ENCODE measurements around the gene EVC2. TPM values are rescaled to one million over a fixed set of nuclear protein-coding genes. Genes with fewer than 3 reads are reported as not detected.

Gene EVC2
- total RNA-seq, 2 donors from 2014 or later: 0.49 to 0.93 TPM

GRCh38 chr4:5689065-5689464 lies 19.3 kb downstream of the EVC2 start:
- Histone ChIP-seq H3K4me1 (no peaks in the 10 kb centered on the region), H3K27ac (no peak overlapping the region), H3K9me3 (no peaks in the 10 kb centered on the region), H3K9ac (ENCODE audit: low read depth in 2 of 2, low read length in 2 of 2) (no peak overlapping the region), H3K36me3 (no peaks in the 10 kb centered on the region), H3K27me3 (no peaks in the 10 kb centered on the region), H3K4me3 (no peak overlapping the region)
- intact Hi-C loops (cut with DNase I): no loop called here
- TF ChIP-seq CTCF (IDR thresholded peaks at IDR 0.05): no peak
- DNase-seq: no peak

- H3K4me3 ChIP-seq: no peak overlapping the region
- H3K9me3 ChIP-seq: no peaks in the 10 kb centered on the region
- no peak overlapping the region for H3K9ac ChIP-seq (ENCODE audit: low read depth in 2 of 2, low read length in 2 of 2)
- H3K36me3 ChIP-seq: no peaks in the 10 kb centered on the region
- no peak for TF ChIP-seq CTCF (IDR thresholded peaks at IDR 0.05)
- no peak overlapping the region for H3K27ac ChIP-seq
- no peak for DNase-seq
- intact Hi-C loops (cut with DNase I): no loop called here
- no peaks in the 10 kb centered on the region for H3K4me1 ChIP-seq
- no peaks in the 10 kb centered on the region for H3K27me3 ChIP-seq
These were observed 22.0 kb downstream of the EVC2 start for GRCh38 chr4:5686338-5686737.

DNA sequence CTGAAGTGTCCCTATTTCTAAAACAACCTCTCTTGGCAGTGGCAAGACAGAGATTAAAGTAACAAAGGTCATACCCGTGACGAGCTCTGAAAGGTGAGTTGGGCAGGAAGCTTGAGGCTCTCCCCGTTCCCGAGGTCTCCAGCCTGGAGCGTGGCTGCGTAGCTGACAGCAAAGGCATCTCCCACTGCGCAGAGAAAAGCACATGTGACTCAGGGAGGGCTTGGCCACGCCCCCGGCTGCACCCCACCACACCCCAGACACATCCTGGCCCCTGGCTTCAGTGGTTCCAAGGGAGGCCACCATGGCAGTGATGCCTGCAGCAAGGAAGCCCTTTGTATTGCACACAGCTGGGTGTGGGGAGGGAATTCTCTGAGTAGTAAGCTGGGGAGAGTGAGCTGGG lies 23.1 kb downstream of the EVC2 start:
- no peak overlapping the region for H3K4me3 ChIP-seq
- H3K27me3 ChIP-seq: no peaks in the 10 kb centered on the region
- no peak for DNase-seq
- no peak for TF ChIP-seq CTCF (IDR thresholded peaks at IDR 0.05)
- no peak overlapping the region for H3K9ac ChIP-seq (ENCODE audit: low read depth in 2 of 2, low read length in 2 of 2)
- H3K27ac ChIP-seq: no peak overlapping the region
- no peaks in the 10 kb centered on the region for H3K36me3 ChIP-seq
- no peaks in the 10 kb centered on the region for H3K4me1 ChIP-seq
- H3K9me3 ChIP-seq: no peaks in the 10 kb centered on the region
- intact Hi-C loops (cut with DNase I): no loop called here

DNA sequence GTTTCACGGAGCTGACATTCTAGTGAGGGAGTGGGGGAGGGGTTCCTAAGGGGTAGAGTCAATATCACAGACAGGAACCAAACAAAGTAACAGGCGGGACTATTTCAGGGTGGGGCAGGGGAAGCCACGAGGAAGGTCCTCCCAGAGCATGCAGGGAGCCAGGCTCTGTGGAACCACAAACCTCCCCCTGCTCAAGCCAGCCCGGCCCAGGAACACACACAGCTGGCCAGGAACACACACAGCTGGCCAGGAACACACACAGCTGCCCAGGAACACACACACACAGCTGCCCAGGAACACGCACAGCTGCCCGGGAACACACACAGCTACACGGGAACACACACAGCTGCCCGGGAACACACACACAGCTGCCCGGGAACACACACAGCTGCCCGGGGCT lies 24.8 kb downstream of the EVC2 start:
- no peak for TF ChIP-seq CTCF (IDR thresholded peaks at IDR 0.05)
- no peak for DNase-seq
- intact Hi-C loops (cut with DNase I): no loop called here

GRCh38 chr4:5678977-5679376 lies 29.4 kb downstream of the EVC2 start:
- Histone ChIP-seq H3K9me3 (no peaks in the 10 kb centered on the region), H3K27ac (no peak overlapping the region), H3K36me3 (no peaks in the 10 kb centered on the region), H3K9ac (ENCODE audit: low read depth in 2 of 2, low read length in 2 of 2) (no peak overlapping the region), H3K4me1 (no peaks in the 10 kb centered on the region), H3K4me3 (no peak overlapping the region), H3K27me3 (no peaks in the 10 kb centered on the region)
- TF ChIP-seq CTCF (IDR thresholded peaks at IDR 0.05): no peak
- intact Hi-C loops (cut with DNase I): no loop called here
- no peak for DNase-seq

More for the DNA sequence above, 24.8 kb downstream of the EVC2 start:
- no peaks in the 10 kb centered on the region for H3K9me3 ChIP-seq
- H3K9ac ChIP-seq (ENCODE audit: low read depth in 2 of 2, low read length in 2 of 2): no peak overlapping the region
- H3K4me1 ChIP-seq: no peaks in the 10 kb centered on the region
- no peak overlapping the region for H3K27ac ChIP-seq
- no peaks in the 10 kb centered on the region for H3K36me3 ChIP-seq
- no peaks in the 10 kb centered on the region for H3K27me3 ChIP-seq
- no peak overlapping the region for H3K4me3 ChIP-seq

DNA sequence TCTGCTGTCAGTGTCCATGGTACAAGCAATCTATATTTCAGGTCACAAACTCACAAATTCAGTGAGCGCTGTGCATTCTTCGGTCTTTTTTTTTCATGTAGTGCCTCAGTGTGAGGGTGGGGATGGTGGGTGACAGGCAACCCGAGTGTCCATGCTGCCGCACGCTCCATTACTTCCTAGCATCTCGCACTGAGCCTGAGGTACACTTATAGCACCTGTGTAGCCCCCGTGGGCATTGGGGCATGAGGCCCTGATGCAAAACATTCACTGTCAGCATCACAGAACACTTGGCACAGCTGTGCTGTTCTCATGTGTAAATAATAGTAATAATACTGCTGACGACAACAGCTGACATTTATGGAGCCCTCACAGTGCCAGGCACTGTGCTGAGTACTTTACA lies 31.6 kb downstream of the EVC2 start:
- Histone ChIP-seq H3K9me3 (no peaks in the 10 kb centered on the region), H3K27me3 (no peaks in the 10 kb centered on the region), H3K4me1 (no peaks in the 10 kb centered on the region), H3K36me3 (no peaks in the 10 kb centered on the region), H3K27ac (no peak overlapping the region), H3K9ac (ENCODE audit: low read depth in 2 of 2, low read length in 2 of 2) (no peak overlapping the region), H3K4me3 (no peak overlapping the region)
- intact Hi-C loops (cut with DNase I): no loop called here
- no peak for TF ChIP-seq CTCF (IDR thresholded peaks at IDR 0.05)
- DNase-seq: no peak
